B cell (primary cell): ENCODE results near the gene CYP3A4.

Experiments used
- EZH2 ChIP-seq: IDR thresholded peaks from 2 replicates; pipeline ENCODE4 v1.6.1; 2012; ENCODE audit warnings: borderline replicate concordance, low read depth, mild to moderate bottlenecking, moderate library complexity, low read length; ENCODE audit not compliant: insufficient read depth, poor library complexity, severe bottlenecking
- TF ChIP-seq, protein P1 (sequence below): fragments of 200-600 bp; IDR thresholded peaks from one replicate; pipeline ENCODE4 v1.8.0; 2022; ENCODE audit warnings: antibody characterized with exemption, mild to moderate bottlenecking

DNA sequence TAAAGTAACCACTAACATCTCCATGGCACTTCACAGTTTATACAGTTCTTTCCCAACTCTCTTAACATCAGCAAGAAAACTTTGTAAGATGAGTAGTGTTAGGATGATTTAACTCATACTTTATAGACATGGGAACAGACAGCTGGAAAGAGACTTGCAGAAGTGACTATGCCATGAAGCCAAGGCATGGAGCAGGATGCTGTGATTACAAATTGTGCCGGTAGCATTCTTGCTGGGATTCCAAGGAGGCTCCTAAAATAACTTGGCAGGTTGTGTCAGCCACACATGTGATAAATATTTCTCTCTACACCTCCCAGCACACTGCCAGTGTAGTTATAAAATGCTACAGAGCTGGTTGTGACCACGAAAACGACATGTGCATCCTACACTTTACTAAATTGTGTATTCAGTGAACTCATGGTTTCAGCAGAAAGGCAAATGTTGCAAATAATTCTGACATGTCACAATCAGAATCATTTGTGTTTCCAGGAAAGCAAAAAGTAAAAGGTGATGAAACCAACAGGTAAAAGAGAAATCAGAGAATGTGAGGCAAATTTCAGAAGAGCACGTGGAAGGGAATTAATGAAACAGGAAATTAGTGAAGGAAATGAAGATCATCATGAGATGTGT lies 5.6 kb upstream of the CYP3A4 start:
- TF ChIP-seq, protein P1, sequence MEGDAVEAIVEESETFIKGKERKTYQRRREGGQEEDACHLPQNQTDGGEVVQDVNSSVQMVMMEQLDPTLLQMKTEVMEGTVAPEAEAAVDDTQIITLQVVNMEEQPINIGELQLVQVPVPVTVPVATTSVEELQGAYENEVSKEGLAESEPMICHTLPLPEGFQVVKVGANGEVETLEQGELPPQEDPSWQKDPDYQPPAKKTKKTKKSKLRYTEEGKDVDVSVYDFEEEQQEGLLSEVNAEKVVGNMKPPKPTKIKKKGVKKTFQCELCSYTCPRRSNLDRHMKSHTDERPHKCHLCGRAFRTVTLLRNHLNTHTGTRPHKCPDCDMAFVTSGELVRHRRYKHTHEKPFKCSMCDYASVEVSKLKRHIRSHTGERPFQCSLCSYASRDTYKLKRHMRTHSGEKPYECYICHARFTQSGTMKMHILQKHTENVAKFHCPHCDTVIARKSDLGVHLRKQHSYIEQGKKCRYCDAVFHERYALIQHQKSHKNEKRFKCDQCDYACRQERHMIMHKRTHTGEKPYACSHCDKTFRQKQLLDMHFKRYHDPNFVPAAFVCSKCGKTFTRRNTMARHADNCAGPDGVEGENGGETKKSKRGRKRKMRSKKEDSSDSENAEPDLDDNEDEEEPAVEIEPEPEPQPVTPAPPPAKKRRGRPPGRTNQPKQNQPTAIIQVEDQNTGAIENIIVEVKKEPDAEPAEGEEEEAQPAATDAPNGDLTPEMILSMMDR, result no peak
- no peak for TF ChIP-seq EZH2
